Endothelial cell of umbilical vein (primary cell): ENCODE measurements around the gene FNIP1. TPM values are rescaled to one million over a fixed set of nuclear protein-coding genes. Genes with fewer than 3 reads are reported as not detected.

Source experiments
- BruUV-seq: library from RNA; stranded (reverse); fragments of 400-500 nt; replicated peaks from 2 replicates; lab custom pipeline; 2021; lab: Mats Ljungman, UMichigan
- CTCF ChIA-PET: fragments of 300-600, 350-600 bp; sonication (Branson Sonifier 250); formaldehyde crosslinking; loops from one replicate; lab custom pipeline; 2021; ENCODE audit warnings: antibody characterized with exemption, inconsistent platforms; lab: Charles Lee
- POLR2A ChIA-PET: fragments of 300-600, 350-600 bp; sonication (Branson Sonifier 250); formaldehyde crosslinking; loops from one replicate; lab custom pipeline; 2021; ENCODE audit warnings: antibody characterized with exemption, inconsistent platforms; lab: Charles Lee
- DNase-seq: peaks from one replicate; pipeline ENCODE4 v3.0.0-alpha.2; 2011; ENCODE audit warnings: low read depth, low spot score
- FAIRE-seq: peaks from 2 replicates; lab custom pipeline; 2011; peaks lifted over from hg19 to GRCh38; lab: Jason Lieb, UNC
- H2AFZ ChIP-seq: 2 replicates; pipeline ENCODE4 v1.6.0; 2012; ENCODE audit warnings: low read depth, low read length, control low read depth, inconsistent platforms
- H3K27ac ChIP-seq: 2 replicates; pipeline ENCODE4 v1.5.1; 2011; ENCODE audit warnings: low read depth, mild to moderate bottlenecking, control low read depth, low read length, moderate library complexity; ENCODE audit not compliant: insufficient read depth
- H3K27me3 ChIP-seq, 2 experiments: 2 replicates each; pipeline versions ENCODE4 v1.6.0 to v1.6.1; 2011; ENCODE audit warnings: low read length in 2 of 2, mixed read lengths in 1 of 2; ENCODE audit not compliant: control insufficient read depth in 2 of 2, insufficient read depth in 2 of 2
- H3K36me3 ChIP-seq, 2 experiments: 2 replicates in 1 of 2; 3 replicates in 1 of 2; pipeline ENCODE4 v1.5.1; 2011; ENCODE audit warnings: low read length in 2 of 2, mild to moderate bottlenecking in 1 of 2, moderate library complexity in 1 of 2; ENCODE audit not compliant: control insufficient read depth in 2 of 2, insufficient read depth in 2 of 2; ENCODE audit errors: extremely low read depth in 1 of 2
- H3K4me1 ChIP-seq: 3 replicates; pipeline ENCODE4 v1.5.1; 2011; ENCODE audit warnings: mild to moderate bottlenecking, low read length; ENCODE audit not compliant: control insufficient read depth, insufficient read depth; ENCODE audit errors: extremely low read depth
- H3K4me2 ChIP-seq: 2 replicates; pipeline ENCODE4 v1.6.1; 2011; ENCODE audit warnings: low read length, control low read depth, mixed read lengths; ENCODE audit not compliant: insufficient read depth
- H3K4me3 ChIP-seq, 3 experiments: fragments of 200-600 bp in 1 of 3; sonication (generic), shearing (Covaris generic) in 1 of 3; replicated peaks in 1 of 3; 2 replicates each; pipeline ENCODE4 v1.5.1; 2011 to 2016; ENCODE audit warnings: control low read depth in 3 of 3, low read length in 3 of 3, mild to moderate bottlenecking in 2 of 3, inconsistent platforms in 1 of 3, low read depth in 1 of 3, moderate library complexity in 1 of 3; ENCODE audit not compliant: insufficient read depth in 1 of 3
- H3K79me2 ChIP-seq: 2 replicates; pipeline ENCODE4 v1.6.0; 2012; ENCODE audit warnings: low read length, inconsistent platforms; ENCODE audit not compliant: control insufficient read depth, insufficient read depth
- H3K9ac ChIP-seq: replicated peaks from 2 replicates; pipeline ENCODE3; 2011; ENCODE audit warnings: low read length, control low read depth; ENCODE audit not compliant: insufficient read depth; ENCODE audit errors: extremely low read depth
- H3K9me1 ChIP-seq: replicated peaks from 3 replicates; pipeline ENCODE4 v1.6.0; 2011; ENCODE audit warnings: mild to moderate bottlenecking, low read length; ENCODE audit not compliant: control insufficient read depth, insufficient read depth; ENCODE audit errors: extremely low read depth
- H3K9me3 ChIP-seq: replicated peaks from 2 replicates; pipeline ENCODE4 v1.5.1; 2012; ENCODE audit warnings: low read length, inconsistent platforms; ENCODE audit not compliant: control insufficient read depth, insufficient read depth
- H4K20me1 ChIP-seq: replicated peaks from 2 replicates; pipeline ENCODE3; 2011; ENCODE audit warnings: mild to moderate bottlenecking, low read length; ENCODE audit not compliant: control insufficient read depth, insufficient read depth; ENCODE audit errors: extremely low read depth
- CTCF ChIP-seq, 2 donors: IDR thresholded peaks; 1 replicate in 1 of 2; 2 replicates in 1 of 2; pipeline ENCODE4 v1.5.1; 2011; ENCODE audit warnings: low read length in 2 of 2, mild to moderate bottlenecking in 2 of 2, moderate library complexity in 2 of 2, control low read depth in 1 of 2, inconsistent platforms in 1 of 2, low read depth in 1 of 2; ENCODE audit not compliant: insufficient read depth in 1 of 2; ENCODE audit errors: extremely low read depth in 1 of 2
- EZH2 ChIP-seq: IDR thresholded peaks from 2 replicates; pipeline ENCODE4 v1.6.1; 2012; ENCODE audit warnings: borderline replicate concordance, low read depth, mild to moderate bottlenecking, moderate library complexity, low read length, inconsistent platforms; ENCODE audit not compliant: severe bottlenecking
- FOS ChIP-seq: IDR thresholded peaks from 2 replicates; pipeline ENCODE4 v1.6.1; 2011; ENCODE audit warnings: mild to moderate bottlenecking, low read length, moderate library complexity, borderline replicate concordance; ENCODE audit not compliant: insufficient read depth
- GATA2 ChIP-seq: IDR thresholded peaks from 2 replicates; pipeline ENCODE4 v1.7.0; 2011; ENCODE audit warnings: low read depth, mild to moderate bottlenecking, moderate library complexity, mixed read lengths, low read length; ENCODE audit not compliant: insufficient read length, insufficient read depth
- MAX ChIP-seq: IDR thresholded peaks from 2 replicates; pipeline ENCODE4 v1.6.1; 2011; ENCODE audit not compliant: insufficient read depth, insufficient read length
- MYC ChIP-seq: IDR thresholded peaks from one replicate; pipeline ENCODE4 v1.6.1; 2011; ENCODE audit warnings: mild to moderate bottlenecking, low read depth, low read length
- POLR2A ChIP-seq: IDR thresholded peaks from 2 replicates; pipeline ENCODE4 v1.6.1; 2012; ENCODE audit warnings: low read depth, mild to moderate bottlenecking, control low read depth, low read length
- POLR2AphosphoS5 ChIP-seq: IDR thresholded peaks from 2 replicates; pipeline ENCODE4 v1.6.1; 2012; ENCODE audit warnings: low read depth, mild to moderate bottlenecking, control low read depth, low read length, moderate library complexity; ENCODE audit not compliant: insufficient read depth
- dilution Hi-C: fragments of 300-500 bp; cut with MboI; formaldehyde crosslinking; loops from one replicate; pipeline ENCODE4 v1.15.0; 2019; ENCODE audit warnings: low sequenced_read_pairs; ENCODE audit not compliant: extremely low pct_ligation_motif_present
- intact Hi-C: fragments of 100-400 bp; cut with micrococcal nuclease; formaldehyde crosslinking; loops from one replicate; pipeline ENCODE4 v1.10.0; 2022
- polyA plus RNA-seq, 4 experiments: library from polyadenylated mRNA; depleted of rRNA in 3 of 4; stranded (reverse) in 3 of 4; unstranded in 1 of 4; fragments of >200 nt; gene quantifications; 2 replicates each; pipeline versions ENCODE4 v1.2.1 to v1.2.3, GENCODE V29; 2011 to 2012; ENCODE audit warnings: missing spikeins in 1 of 4
- total RNA-seq: library from RNA; stranded (reverse); gene quantifications from 2 replicates; pipeline ENCODE4 v1.2.3, GENCODE V29; 2021

FNIP1 gene
- total and polyA plus RNA-seq, 2 donors (not counting 3 experiments of a cell fraction or from before 2014, with no cell fraction given) = 5.9 to 27.3 TPM

- Histone ChIP-seq H3K4me2 (no peak overlapping the region), H3K4me1 (peaks cover 7% of the 10 kb centered on the region), H3K4me3 (no peak overlapping the region), H3K27me3 (no peaks in the 10 kb centered on the region), H3K79me2 (no peaks in the 10 kb centered on the region), H3K36me3 (peaks cover 2 to 4% of the 10 kb centered on the region in 2 experiments), H3K9ac (no peak overlapping the region), H2AFZ (no peak overlapping the region), H3K27ac (no peak overlapping the region), H3K9me3 (no peaks in the 10 kb centered on the region), H3K9me1 (no peaks in the 10 kb centered on the region), H4K20me1 (no peaks in the 10 kb centered on the region)
- no TSS peak for BruUV-seq
- intact Hi-C loops = no loop called here
- DNase-seq (no peak), FAIRE-seq (no peak)
- POLR2A ChIA-PET = no interaction called here
- dilution Hi-C loops = no loop called here
- no peak for TF ChIP-seq POLR2A
- no peak for TF ChIP-seq FOS
- no peak for TF ChIP-seq GATA2
- no peak for TF ChIP-seq POLR2AphosphoS5
- TF ChIP-seq MAX = no peak
- TF ChIP-seq EZH2 = no peak
- no peak for TF ChIP-seq MYC
- no peak for TF ChIP-seq CTCF (IDR thresholded peaks at IDR 0.05; ENCODE audit: extremely low read depth in 1 of 2, insufficient read depth in 1 of 2, low read depth in 1 of 2, low read length in 2 of 2)
- CTCF ChIA-PET = interaction anchor here (0.7 kb wide), 1 partner anchor 11 kb away, joined by 3 read pairs; no protein-coding TSS in a partner anchor
Observed at GRCh38 chr5:131644822-131645221, 152.0 kb downstream of the FNIP1 start.
